SK-N-MC (cell line): ENCODE data around the gene CEP89.

Experiments
- EZH2 ChIP-seq: fragments of 200-600 bp; sonication (generic); IDR thresholded peaks from one replicate; pipeline ENCODE4 v1.6.1; 2017; ENCODE audit warnings: antibody characterized with exemption
- FOXP2 ChIP-seq: optimal IDR thresholded peaks from 2 replicates; pipeline ENCODE3; 2011; ENCODE audit warnings: mild to moderate bottlenecking, moderate library complexity; ENCODE audit not compliant: insufficient read depth; ENCODE audit errors: extremely low read length, control extremely low read depth
- POLR2AphosphoS5 ChIP-seq: IDR thresholded peaks from 2 replicates; pipeline ENCODE4 v1.6.1; 2012; ENCODE audit warnings: mild to moderate bottlenecking, low read depth, low read length, borderline replicate concordance

DNA sequence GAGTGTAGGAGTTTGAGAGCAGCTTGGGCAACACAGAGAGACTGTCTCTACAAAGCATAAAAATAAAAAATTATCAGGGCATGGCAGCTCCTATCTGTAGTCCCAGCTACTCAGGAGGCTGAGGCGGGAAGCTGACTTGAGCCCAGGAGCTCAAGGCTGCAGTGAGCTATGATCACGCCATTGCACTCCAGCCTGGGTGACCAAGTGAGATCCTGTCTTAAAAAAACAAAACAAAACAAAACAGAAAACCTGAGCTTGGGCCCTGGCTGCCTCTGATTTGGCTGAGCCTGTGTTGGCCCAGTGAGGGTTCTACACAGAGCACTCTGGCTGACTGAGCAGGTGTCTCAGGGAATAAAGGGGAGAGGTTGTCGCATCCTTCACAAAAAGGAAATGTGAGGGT is 110.2 kb downstream of the CEP89 start:
- no peak for TF ChIP-seq FOXP2
- no peak for TF ChIP-seq POLR2AphosphoS5
- no peak for TF ChIP-seq EZH2
